HG03432 (cell line): ENCODE results near the gene AK4.
"Not testable (repeated sequence)": the region's sequence is repeated elsewhere in the genome, so short reads cannot be mapped to it uniquely, and the experiment has no call there.

Source experiments
- ATAC-seq: cut with Tn5 transposase; IDR thresholded peaks from one replicate; pipeline ENCODE4 v1.9.1; 2021; ENCODE audit warnings: mild to moderate bottlenecking, moderate library complexity; ENCODE audit not compliant: unreplicated experiment

The AK4 gene

GRCh38 chr1:65210325-65210724 is 62.3 kb downstream of the AK4 start:
- no peak for ATAC-seq

GRCh38 chr1:65211331-65211730 is 63.3 kb downstream of the AK4 start:
- ATAC-seq, result no peak

- ATAC-seq, result no peak
Measured at GRCh38 chr1:65213271-65214023, 65.4 kb downstream of the AK4 start.

GRCh38 chr1:65214340-65215027 is 66.5 kb downstream of the AK4 start:
- ATAC-seq, result no peak

- no peak for ATAC-seq
Measured at GRCh38 chr1:65216989-65217388, 69.0 kb downstream of the AK4 start.

GRCh38 chr1:65221638-65222339 is 73.8 kb downstream of the AK4 start:
- ATAC-seq, result no peak

- no peak for ATAC-seq
Measured at GRCh38 chr1:65222340-65222940, 74.4 kb downstream of the AK4 start.

- no peak for ATAC-seq
Measured at GRCh38 chr1:65224681-65225091, 76.7 kb downstream of the AK4 start.

GRCh38 chr1:65225179-65225578 is 77.2 kb downstream of the AK4 start:
- ATAC-seq, result no peak

- ATAC-seq, result no peak
Measured at GRCh38 chr1:65229201-65229600, 81.2 kb downstream of the AK4 start.

GRCh38 chr1:65229754-65230339 is 81.8 kb downstream of the AK4 start:
- ATAC-seq, result no peak

GRCh38 chr1:65230731-65231481 is 82.9 kb downstream of the AK4 start:
- ATAC-seq, result peak; percentile 79

- no peak for ATAC-seq
Measured at GRCh38 chr1:65231718-65232330, 83.8 kb downstream of the AK4 start.

GRCh38 chr1:65232461-65232990 is 84.5 kb downstream of the AK4 start:
- ATAC-seq, result no peak

- ATAC-seq, result no peak
Measured at GRCh38 chr1:65233782-65234181, 85.8 kb downstream of the AK4 start.

- no peak for ATAC-seq
Measured at GRCh38 chr1:65235867-65236805, 88.1 kb downstream of the AK4 start.

GRCh38 chr1:65237088-65237487 is 89.1 kb downstream of the AK4 start:
- ATAC-seq, result not testable (repeated sequence)

GRCh38 chr1:65237503-65237902 is 89.5 kb downstream of the AK4 start:
- no peak for ATAC-seq

GRCh38 chr1:65238010-65238409 is 90.0 kb downstream of the AK4 start:
- no peak for ATAC-seq
